ENCODE data around the gene EIF4E3.

DNA sequence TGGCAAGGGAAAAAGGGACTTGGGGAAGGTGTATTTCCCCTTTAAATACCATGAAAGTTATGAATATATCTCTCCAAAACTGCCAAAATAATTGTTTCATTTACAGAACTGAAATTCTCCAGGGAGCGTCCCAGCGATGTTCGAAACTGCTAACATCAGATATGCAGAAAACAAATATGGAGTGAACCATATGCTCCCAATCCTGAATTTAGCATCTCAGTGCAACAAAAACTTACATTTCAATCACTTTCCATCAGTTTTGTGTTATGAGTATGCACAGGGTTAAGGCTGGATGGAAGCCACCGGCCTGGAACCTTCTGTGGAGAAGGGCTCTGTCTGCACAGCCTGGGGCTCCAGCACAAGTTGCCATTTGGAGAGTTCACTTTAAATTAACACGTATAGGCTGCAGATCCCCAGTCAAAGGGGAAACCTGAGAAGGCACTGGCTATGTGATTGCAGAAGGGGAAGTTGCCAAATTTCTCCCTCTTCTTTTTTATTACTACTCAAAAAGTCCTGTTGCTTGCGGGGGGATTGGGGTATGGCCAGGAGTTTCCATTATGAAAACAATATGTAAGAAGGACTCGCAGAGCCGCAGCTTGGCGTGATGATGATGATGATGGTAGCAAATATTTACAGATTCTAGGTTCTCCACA is 84.7 kb downstream of the EIF4E3 start:
- no peak for TF ChIP-seq POLR2A (IDR thresholded peaks at IDR 0.05)
- TF ChIP-seq, protein P1, sequence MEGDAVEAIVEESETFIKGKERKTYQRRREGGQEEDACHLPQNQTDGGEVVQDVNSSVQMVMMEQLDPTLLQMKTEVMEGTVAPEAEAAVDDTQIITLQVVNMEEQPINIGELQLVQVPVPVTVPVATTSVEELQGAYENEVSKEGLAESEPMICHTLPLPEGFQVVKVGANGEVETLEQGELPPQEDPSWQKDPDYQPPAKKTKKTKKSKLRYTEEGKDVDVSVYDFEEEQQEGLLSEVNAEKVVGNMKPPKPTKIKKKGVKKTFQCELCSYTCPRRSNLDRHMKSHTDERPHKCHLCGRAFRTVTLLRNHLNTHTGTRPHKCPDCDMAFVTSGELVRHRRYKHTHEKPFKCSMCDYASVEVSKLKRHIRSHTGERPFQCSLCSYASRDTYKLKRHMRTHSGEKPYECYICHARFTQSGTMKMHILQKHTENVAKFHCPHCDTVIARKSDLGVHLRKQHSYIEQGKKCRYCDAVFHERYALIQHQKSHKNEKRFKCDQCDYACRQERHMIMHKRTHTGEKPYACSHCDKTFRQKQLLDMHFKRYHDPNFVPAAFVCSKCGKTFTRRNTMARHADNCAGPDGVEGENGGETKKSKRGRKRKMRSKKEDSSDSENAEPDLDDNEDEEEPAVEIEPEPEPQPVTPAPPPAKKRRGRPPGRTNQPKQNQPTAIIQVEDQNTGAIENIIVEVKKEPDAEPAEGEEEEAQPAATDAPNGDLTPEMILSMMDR (IDR thresholded peaks at IDR 0.05 in 8 of 11, conservative IDR thresholded peaks at IDR 0.05 in 3 of 11): no peak

Data from spleen (tissue), 7 donors.